ENCODE data around the gene NR6A1. TPM values are rescaled to one million over a fixed set of nuclear protein-coding genes. Genes with fewer than 3 reads are reported as not detected.

Gene NR6A1
- total and polyA plus RNA-seq, 5 donors from 2014 or later = 0.05 TPM; not detected in 4

GRCh38 chr9:124661271-124661670 lies 109.8 kb downstream of the NR6A1 start:
- Mint-ChIP-seq H3K4me1 (peaks cover 0 to 26% (median 22%) of the 10 kb centered on the region in 4 donors), H3K36me3 (no peaks in the 10 kb centered on the region), H3K27ac (peak overlapping the region in 1 of 3 donors; percentile 82), H3K4me3 (peak overlapping the region in 1 of 4 donors; percentile 47), H3K9me3 (peaks cover 0 to 5% (median 0%) of the 10 kb centered on the region in 7 donors), H3K27me3 (peaks cover 46% of the 10 kb centered on the region)
- DNase-seq (no peak), ATAC-seq (ENCODE audit: low read depth in 2 of 2) (no peak)
- Histone ChIP-seq H3K9me3 (ENCODE audit: control insufficient read depth in 2 of 2, low read length in 2 of 2) (no peaks in the 10 kb centered on the region), H3K36me3 (ENCODE audit: control insufficient read depth, insufficient read depth, low read length) (no peaks in the 10 kb centered on the region), H3K4me3 (ENCODE audit: low read depth, low read length) (no peak overlapping the region), H3K4me1 (ENCODE audit: control insufficient read depth, insufficient read depth, low read length, poor library complexity, severe bottlenecking) (peaks cover 4% of the 10 kb centered on the region), H3K27ac (ENCODE audit: insufficient read depth, low read length, poor library complexity, severe bottlenecking) (no peak overlapping the region), H3K27me3 (ENCODE audit: control insufficient read depth, insufficient read depth, low read length) (peaks cover 35% of the 10 kb centered on the region)

GRCh38 chr9:124660341-124660801 lies 110.7 kb downstream of the NR6A1 start:
- Histone ChIP-seq H3K4me3 (ENCODE audit: low read depth, low read length) (peak overlapping the region; percentile 78), H3K4me1 (ENCODE audit: control insufficient read depth, insufficient read depth, low read length, poor library complexity, severe bottlenecking) (peaks cover 4% of the 10 kb centered on the region), H3K36me3 (ENCODE audit: control insufficient read depth, insufficient read depth, low read length) (no peaks in the 10 kb centered on the region), H3K27me3 (ENCODE audit: control insufficient read depth, insufficient read depth, low read length) (peaks cover 35% of the 10 kb centered on the region), H3K27ac (ENCODE audit: insufficient read depth, low read length, poor library complexity, severe bottlenecking) (no peak overlapping the region), H3K9me3 (ENCODE audit: control insufficient read depth in 2 of 2, low read length in 2 of 2) (no peaks in the 10 kb centered on the region)
- H3K4me3 Mint-ChIP-seq = peak overlapping the region in 3 of 4 donors; percentile 40 to 93 (median 89)
- H3K36me3 Mint-ChIP-seq = no peaks in the 10 kb centered on the region
- peaks cover 37% of the 10 kb centered on the region for H3K27me3 Mint-ChIP-seq
- H3K4me1 Mint-ChIP-seq = peaks cover 0 to 26% (median 22%) of the 10 kb centered on the region in 4 donors
- DNase-seq (peak in 2 of 3 donors; percentile 2 to 28), ATAC-seq (ENCODE audit: low read depth in 2 of 2) (no peak)
- peaks cover 0 to 1% (median 0%) of the 10 kb centered on the region in 7 donors for H3K9me3 Mint-ChIP-seq
- H3K27ac Mint-ChIP-seq = peak overlapping the region; percentile 18 to 69 (median 49)

- H3K4me1 ChIP-seq (ENCODE audit: control insufficient read depth, insufficient read depth, low read length, poor library complexity, severe bottlenecking) = peaks cover 4% of the 10 kb centered on the region
- Mint-ChIP-seq H3K9me3 (peaks cover 0 to 1% (median 0%) of the 10 kb centered on the region in 7 donors), H3K36me3 (no peaks in the 10 kb centered on the region), H3K27me3 (peaks cover 35% of the 10 kb centered on the region), H3K27ac (peak overlapping the region; percentile 86 to 97 (median 91)), H3K4me1 (peaks cover 0 to 26% (median 22%) of the 10 kb centered on the region in 4 donors), H3K4me3 (peak overlapping the region; percentile 82 to 93 (median 88))
- H3K9me3 ChIP-seq (ENCODE audit: control insufficient read depth in 2 of 2, low read length in 2 of 2) = no peaks in the 10 kb centered on the region
- H3K4me3 ChIP-seq (ENCODE audit: low read depth, low read length) = peak overlapping the region; percentile 78
- H3K27me3 ChIP-seq (ENCODE audit: control insufficient read depth, insufficient read depth, low read length) = peaks cover 35% of the 10 kb centered on the region
- DNase-seq (peak in 2 of 3 donors; percentile 13 to 41), ATAC-seq (ENCODE audit: low read depth in 2 of 2) (peak; percentile 35 to 40)
- H3K27ac ChIP-seq (ENCODE audit: insufficient read depth, low read length, poor library complexity, severe bottlenecking) = peak overlapping the region; percentile 6
- no peaks in the 10 kb centered on the region for H3K36me3 ChIP-seq (ENCODE audit: control insufficient read depth, insufficient read depth, low read length)
Observed at GRCh38 chr9:124659099-124659659, 111.9 kb downstream of the NR6A1 start.

GRCh38 chr9:124658165-124659017 lies 112.7 kb downstream of the NR6A1 start:
- peaks cover 4% of the 10 kb centered on the region for H3K4me1 ChIP-seq (ENCODE audit: control insufficient read depth, insufficient read depth, low read length, poor library complexity, severe bottlenecking)
- peak; percentile 80 to 83 for ATAC-seq (ENCODE audit: low read depth in 2 of 2)
- H3K27me3 ChIP-seq (ENCODE audit: control insufficient read depth, insufficient read depth, low read length) = peaks cover 38% of the 10 kb centered on the region
- no peaks in the 10 kb centered on the region for H3K9me3 ChIP-seq (ENCODE audit: control insufficient read depth in 2 of 2, low read length in 2 of 2)
- peaks cover 0 to 26% (median 22%) of the 10 kb centered on the region in 4 donors for H3K4me1 Mint-ChIP-seq
- no peaks in the 10 kb centered on the region for H3K36me3 ChIP-seq (ENCODE audit: control insufficient read depth, insufficient read depth, low read length)
- H3K4me3 Mint-ChIP-seq = peak overlapping the region; percentile 82 to 93 (median 88)
- H3K9me3 Mint-ChIP-seq = peaks cover 0 to 1% (median 0%) of the 10 kb centered on the region in 7 donors
- peaks cover 35% of the 10 kb centered on the region for H3K27me3 Mint-ChIP-seq
- peak overlapping the region; percentile 6 for H3K27ac ChIP-seq (ENCODE audit: insufficient read depth, low read length, poor library complexity, severe bottlenecking)
- peak overlapping the region; percentile 86 to 97 (median 91) for H3K27ac Mint-ChIP-seq
- no peaks in the 10 kb centered on the region for H3K36me3 Mint-ChIP-seq
- peak; percentile 2 to 69 (median 19) for DNase-seq
- H3K4me3 ChIP-seq (ENCODE audit: low read depth, low read length) = peak overlapping the region; percentile 78

GRCh38 chr9:124657516-124657915 lies 113.6 kb downstream of the NR6A1 start:
- Mint-ChIP-seq H3K4me1 (peaks cover 0 to 26% (median 22%) of the 10 kb centered on the region in 4 donors), H3K27ac (no peak overlapping the region), H3K36me3 (no peaks in the 10 kb centered on the region), H3K9me3 (peaks cover 0 to 1% (median 0%) of the 10 kb centered on the region in 7 donors), H3K4me3 (no peak overlapping the region), H3K27me3 (peaks cover 36% of the 10 kb centered on the region)
- DNase-seq (no peak), ATAC-seq (ENCODE audit: low read depth in 2 of 2) (no peak)
- Histone ChIP-seq H3K4me1 (ENCODE audit: control insufficient read depth, insufficient read depth, low read length, poor library complexity, severe bottlenecking) (peaks cover 4% of the 10 kb centered on the region), H3K36me3 (ENCODE audit: control insufficient read depth, insufficient read depth, low read length) (no peaks in the 10 kb centered on the region), H3K4me3 (ENCODE audit: low read depth, low read length) (no peak overlapping the region), H3K27me3 (ENCODE audit: control insufficient read depth, insufficient read depth, low read length) (peaks cover 37% of the 10 kb centered on the region), H3K9me3 (ENCODE audit: control insufficient read depth in 2 of 2, low read length in 2 of 2) (no peaks in the 10 kb centered on the region), H3K27ac (ENCODE audit: insufficient read depth, low read length, poor library complexity, severe bottlenecking) (no peak overlapping the region)

GRCh38 chr9:124654431-124654830 lies 116.7 kb downstream of the NR6A1 start:
- Mint-ChIP-seq H3K27me3 (peaks cover 29% of the 10 kb centered on the region), H3K9me3 (peaks cover 0 to 1% (median 0%) of the 10 kb centered on the region in 7 donors), H3K36me3 (no peaks in the 10 kb centered on the region), H3K27ac (no peak overlapping the region), H3K4me3 (no peak overlapping the region), H3K4me1 (peaks cover 0 to 17% (median 15%) of the 10 kb centered on the region in 4 donors)
- no peak overlapping the region for H3K27ac ChIP-seq (ENCODE audit: insufficient read depth, low read length, poor library complexity, severe bottlenecking)
- ATAC-seq (ENCODE audit: low read depth in 2 of 2) (no peak), DNase-seq (no peak)
- no peaks in the 10 kb centered on the region for H3K4me1 ChIP-seq (ENCODE audit: control insufficient read depth, insufficient read depth, low read length, poor library complexity, severe bottlenecking)
- peaks cover 16% of the 10 kb centered on the region for H3K27me3 ChIP-seq (ENCODE audit: control insufficient read depth, insufficient read depth, low read length)
- H3K9me3 ChIP-seq (ENCODE audit: control insufficient read depth in 2 of 2, low read length in 2 of 2) = no peaks in the 10 kb centered on the region
- H3K36me3 ChIP-seq (ENCODE audit: control insufficient read depth, insufficient read depth, low read length) = no peaks in the 10 kb centered on the region
- H3K4me3 ChIP-seq (ENCODE audit: low read depth, low read length) = no peak overlapping the region

- Mint-ChIP-seq H3K9me3 (peaks cover 0 to 1% (median 0%) of the 10 kb centered on the region in 7 donors), H3K4me3 (no peak overlapping the region), H3K4me1 (peaks cover 0 to 3% (median 1%) of the 10 kb centered on the region in 4 donors), H3K27ac (no peak overlapping the region), H3K27me3 (peaks cover 18% of the 10 kb centered on the region), H3K36me3 (no peaks in the 10 kb centered on the region)
- H3K36me3 ChIP-seq (ENCODE audit: control insufficient read depth, insufficient read depth, low read length) = no peaks in the 10 kb centered on the region
- H3K4me1 ChIP-seq (ENCODE audit: control insufficient read depth, insufficient read depth, low read length, poor library complexity, severe bottlenecking) = no peaks in the 10 kb centered on the region
- no peak overlapping the region for H3K27ac ChIP-seq (ENCODE audit: insufficient read depth, low read length, poor library complexity, severe bottlenecking)
- H3K4me3 ChIP-seq (ENCODE audit: low read depth, low read length) = no peak overlapping the region
- no peaks in the 10 kb centered on the region for H3K9me3 ChIP-seq (ENCODE audit: control insufficient read depth in 2 of 2, low read length in 2 of 2)
- DNase-seq (no peak), ATAC-seq (ENCODE audit: low read depth in 2 of 2) (no peak)
- H3K27me3 ChIP-seq (ENCODE audit: control insufficient read depth, insufficient read depth, low read length) = peaks cover 13% of the 10 kb centered on the region
Observed at GRCh38 chr9:124652615-124653393, 118.3 kb downstream of the NR6A1 start.
